Right atrium auricular region (tissue), 2 donors: ENCODE results near the gene SORBS1. TPM values are rescaled to one million over a fixed set of nuclear protein-coding genes. Genes with fewer than 3 reads are reported as not detected.

ENCODE experiments used
- DNase-seq: peaks from one replicate; pipeline ENCODE4 v3.0.0-alpha.2; 2019; ENCODE audit warnings: low spot score
- H3K27ac ChIP-seq, 2 donors: fragments of 200-600 bp; sonication (generic); 1 replicate in 1 of 2; 2 replicates in 1 of 2; pipeline ENCODE4 v1.5.1; 2016 to 2019
- H3K27me3 ChIP-seq, 2 donors: fragments of 200-600 bp; sonication (generic); one replicate each; pipeline versions ENCODE4 v1.5.1 to v1.6.0; 2017 to 2019
- H3K36me3 ChIP-seq: fragments of 200-600 bp; sonication (generic); one replicate; pipeline ENCODE4 v1.5.1; 2016
- H3K4me1 ChIP-seq, 2 donors: fragments of 200-600 bp; sonication (generic); one replicate each; pipeline versions ENCODE4 v1.5.1 to v1.6.0; 2017 to 2019
- H3K4me3 ChIP-seq, 2 donors: fragments of 200-600 bp; sonication (generic); 1 replicate in 1 of 2; 2 replicates in 1 of 2; pipeline ENCODE4 v1.5.1; 2017 to 2019; ENCODE audit warnings: mild to moderate bottlenecking in 1 of 2, moderate library complexity in 1 of 2
- H3K9me3 ChIP-seq, 2 donors: fragments of 200-600 bp; sonication (generic); one replicate each; pipeline ENCODE4 v1.5.1; 2019
- total RNA-seq, 2 donors: library from RNA; depleted of rRNA; stranded (reverse); fragments of >200 nt; gene quantifications; one replicate each; pipeline ENCODE4 v1.1.0, GENCODE V29; 2016
- TF ChIP-seq, protein P1 (sequence below), 2 donors: fragments of 200-600 bp; sonication (generic); IDR thresholded peaks; one replicate each; pipeline ENCODE4 v1.5.1; 2019; ENCODE audit warnings: antibody characterized with exemption in 2 of 2

The SORBS1 gene
- total RNA-seq, 2 donors from 2014 or later: 742 to 815 TPM

DNA sequence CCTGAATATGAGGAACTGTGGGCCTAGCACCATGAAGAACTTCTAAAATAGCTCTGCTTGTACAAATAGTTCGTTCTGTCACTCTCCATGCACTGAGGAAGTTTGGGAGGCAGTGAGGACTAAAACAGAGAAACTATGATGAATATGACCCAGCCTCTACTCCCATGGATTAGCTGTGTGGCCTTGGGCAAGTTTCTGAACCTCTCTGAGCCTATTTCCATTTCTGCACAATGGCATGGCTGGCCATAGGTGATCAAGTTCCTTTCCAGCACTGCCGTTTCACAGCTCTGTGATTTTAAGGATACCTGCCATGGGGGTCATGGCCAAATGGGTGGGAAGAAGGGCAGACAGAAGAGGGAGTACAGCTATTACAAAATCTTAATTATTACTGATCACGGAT is 57.6 kb downstream of the SORBS1 start:
- Histone ChIP-seq H3K27ac (peak overlapping the region; percentile 82 to 92), H3K9me3 (no peaks in the 10 kb centered on the region), H3K4me1 (peaks cover 0 to 94% of the 10 kb centered on the region in 2 donors), H3K36me3 (peaks cover 11% of the 10 kb centered on the region), H3K4me3 (no peak overlapping the region), H3K27me3 (no peaks in the 10 kb centered on the region)
- TF ChIP-seq, protein P1, sequence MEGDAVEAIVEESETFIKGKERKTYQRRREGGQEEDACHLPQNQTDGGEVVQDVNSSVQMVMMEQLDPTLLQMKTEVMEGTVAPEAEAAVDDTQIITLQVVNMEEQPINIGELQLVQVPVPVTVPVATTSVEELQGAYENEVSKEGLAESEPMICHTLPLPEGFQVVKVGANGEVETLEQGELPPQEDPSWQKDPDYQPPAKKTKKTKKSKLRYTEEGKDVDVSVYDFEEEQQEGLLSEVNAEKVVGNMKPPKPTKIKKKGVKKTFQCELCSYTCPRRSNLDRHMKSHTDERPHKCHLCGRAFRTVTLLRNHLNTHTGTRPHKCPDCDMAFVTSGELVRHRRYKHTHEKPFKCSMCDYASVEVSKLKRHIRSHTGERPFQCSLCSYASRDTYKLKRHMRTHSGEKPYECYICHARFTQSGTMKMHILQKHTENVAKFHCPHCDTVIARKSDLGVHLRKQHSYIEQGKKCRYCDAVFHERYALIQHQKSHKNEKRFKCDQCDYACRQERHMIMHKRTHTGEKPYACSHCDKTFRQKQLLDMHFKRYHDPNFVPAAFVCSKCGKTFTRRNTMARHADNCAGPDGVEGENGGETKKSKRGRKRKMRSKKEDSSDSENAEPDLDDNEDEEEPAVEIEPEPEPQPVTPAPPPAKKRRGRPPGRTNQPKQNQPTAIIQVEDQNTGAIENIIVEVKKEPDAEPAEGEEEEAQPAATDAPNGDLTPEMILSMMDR (IDR thresholded peaks at IDR 0.05): no peak
- no peak for DNase-seq

- peak overlapping the region; percentile 82 to 92 for H3K27ac ChIP-seq
- H3K4me1 ChIP-seq: peaks cover 0 to 92% of the 10 kb centered on the region in 2 donors
- peaks cover 11% of the 10 kb centered on the region for H3K36me3 ChIP-seq
- DNase-seq: no peak
- H3K4me3 ChIP-seq: no peak overlapping the region
- TF ChIP-seq, protein P1 (IDR thresholded peaks at IDR 0.05): no peak
- H3K27me3 ChIP-seq: no peaks in the 10 kb centered on the region
- H3K9me3 ChIP-seq: no peaks in the 10 kb centered on the region
Observed at GRCh38 chr10:95503001-95503400, 58.2 kb downstream of the SORBS1 start.

DNA sequence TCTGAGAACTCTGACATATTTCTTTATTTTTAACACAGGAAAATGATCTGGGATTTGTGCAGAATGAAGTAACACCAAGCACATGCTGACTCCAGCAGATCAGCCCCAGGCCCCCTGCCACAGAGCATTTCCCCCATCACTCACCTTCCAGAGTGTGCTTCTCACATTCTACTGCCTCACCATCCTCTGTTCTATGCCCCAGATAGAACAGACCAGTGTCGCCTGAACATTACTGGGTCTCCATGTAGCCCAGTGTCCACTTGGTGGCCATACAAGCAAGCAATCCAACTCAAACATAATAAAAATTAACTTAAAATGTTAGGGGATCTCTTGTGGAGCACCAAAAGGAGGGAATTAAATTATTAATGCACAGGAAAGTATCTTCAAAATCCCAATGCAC is 58.8 kb downstream of the SORBS1 start:
- Histone ChIP-seq H3K4me3 (no peak overlapping the region), H3K36me3 (peaks cover 11% of the 10 kb centered on the region), H3K9me3 (no peaks in the 10 kb centered on the region), H3K27me3 (no peaks in the 10 kb centered on the region), H3K27ac (peak overlapping the region; percentile 82 to 92), H3K4me1 (peaks cover 0 to 92% of the 10 kb centered on the region in 2 donors)
- TF ChIP-seq, protein P1 (IDR thresholded peaks at IDR 0.05): no peak
- DNase-seq: no peak

GRCh38 chr10:95501203-95502094 is 59.7 kb downstream of the SORBS1 start:
- no peak for DNase-seq
- peak overlapping the region; percentile 82 to 92 for H3K27ac ChIP-seq
- no peaks in the 10 kb centered on the region for H3K9me3 ChIP-seq
- peaks cover 11% of the 10 kb centered on the region for H3K36me3 ChIP-seq
- TF ChIP-seq, protein P1 (IDR thresholded peaks at IDR 0.05): no peak
- H3K27me3 ChIP-seq: no peaks in the 10 kb centered on the region
- H3K4me1 ChIP-seq: peaks cover 0 to 91% of the 10 kb centered on the region in 2 donors
- H3K4me3 ChIP-seq: peak overlapping the region in 1 of 2 donors; percentile 6

DNA sequence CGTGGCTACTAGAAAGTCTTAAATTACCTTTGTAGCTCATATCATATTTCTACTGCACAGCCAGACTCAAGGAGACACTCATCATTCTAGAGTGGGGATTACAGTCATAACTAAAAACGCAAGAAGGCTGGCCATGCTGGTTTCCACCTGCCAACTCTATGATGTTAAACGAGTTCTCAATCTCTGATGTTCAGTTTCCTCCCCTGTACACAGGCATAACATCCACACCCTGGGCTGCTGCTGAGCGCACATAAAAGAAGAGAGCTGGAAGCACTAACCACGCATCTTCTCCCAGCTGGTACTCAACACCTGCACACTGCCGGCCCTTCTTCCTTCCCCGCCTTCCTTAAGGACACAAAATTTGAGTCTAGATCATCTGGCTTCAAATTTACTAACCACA is 60.5 kb downstream of the SORBS1 start:
- Histone ChIP-seq H3K4me1 (peaks cover 0 to 90% of the 10 kb centered on the region in 2 donors), H3K4me3 (peak overlapping the region in 1 of 2 donors; percentile 6), H3K36me3 (peaks cover 11% of the 10 kb centered on the region), H3K9me3 (no peaks in the 10 kb centered on the region), H3K27ac (peak overlapping the region; percentile 82 to 92), H3K27me3 (no peaks in the 10 kb centered on the region)
- no peak for DNase-seq
- TF ChIP-seq, protein P1 (IDR thresholded peaks at IDR 0.05): no peak
